ENCODE results near the gene THSD4. TPM values are rescaled to one million over a fixed set of nuclear protein-coding genes. Genes with fewer than 3 reads are reported as not detected.

The THSD4 gene
- total and polyA plus RNA-seq, 8 donors = 15.7 to 43.3 (median 19.1) TPM

GRCh38 chr15:71691458-71692417, 576.5 kb downstream of the THSD4 start:
- ATAC-seq = peak; percentile 79
- TF ChIP-seq, protein P1, sequence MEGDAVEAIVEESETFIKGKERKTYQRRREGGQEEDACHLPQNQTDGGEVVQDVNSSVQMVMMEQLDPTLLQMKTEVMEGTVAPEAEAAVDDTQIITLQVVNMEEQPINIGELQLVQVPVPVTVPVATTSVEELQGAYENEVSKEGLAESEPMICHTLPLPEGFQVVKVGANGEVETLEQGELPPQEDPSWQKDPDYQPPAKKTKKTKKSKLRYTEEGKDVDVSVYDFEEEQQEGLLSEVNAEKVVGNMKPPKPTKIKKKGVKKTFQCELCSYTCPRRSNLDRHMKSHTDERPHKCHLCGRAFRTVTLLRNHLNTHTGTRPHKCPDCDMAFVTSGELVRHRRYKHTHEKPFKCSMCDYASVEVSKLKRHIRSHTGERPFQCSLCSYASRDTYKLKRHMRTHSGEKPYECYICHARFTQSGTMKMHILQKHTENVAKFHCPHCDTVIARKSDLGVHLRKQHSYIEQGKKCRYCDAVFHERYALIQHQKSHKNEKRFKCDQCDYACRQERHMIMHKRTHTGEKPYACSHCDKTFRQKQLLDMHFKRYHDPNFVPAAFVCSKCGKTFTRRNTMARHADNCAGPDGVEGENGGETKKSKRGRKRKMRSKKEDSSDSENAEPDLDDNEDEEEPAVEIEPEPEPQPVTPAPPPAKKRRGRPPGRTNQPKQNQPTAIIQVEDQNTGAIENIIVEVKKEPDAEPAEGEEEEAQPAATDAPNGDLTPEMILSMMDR (IDR thresholded peaks at IDR 0.05) = no peak
- Histone ChIP-seq H3K36me3 (no peaks in the 10 kb centered on the region), H3K4me1 (peaks cover 6 to 9% of the 10 kb centered on the region in 2 donors), H3K27ac (peak overlapping the region; percentile 46 to 75), H3K9me3 (peaks cover 0 to 1% of the 10 kb centered on the region in 2 donors), H3K27me3 (no peaks in the 10 kb centered on the region), H3K4me3 (no peak overlapping the region)
- intact Hi-C loops (cut with DNase I) = no loop called here
- peak in 2 of 4 donors; percentile 69 to 71 for DNase-seq

- DNase-seq = no peak
- TF ChIP-seq, protein P1 (IDR thresholded peaks at IDR 0.05) = no peak
- Histone ChIP-seq H3K27me3 (no peaks in the 10 kb centered on the region), H3K36me3 (no peaks in the 10 kb centered on the region), H3K9me3 (no peaks in the 10 kb centered on the region), H3K4me1 (peaks cover 0 to 4% of the 10 kb centered on the region in 2 donors), H3K4me3 (no peak overlapping the region), H3K27ac (no peak overlapping the region)
- ATAC-seq = no peak
- intact Hi-C loops (cut with DNase I) = no loop called here
Measured at GRCh38 chr15:71697236-71697635, 582.0 kb downstream of the THSD4 start.

- ATAC-seq (no peak), DNase-seq (no peak)
- Histone ChIP-seq H3K36me3 (no peaks in the 10 kb centered on the region), H3K9me3 (no peaks in the 10 kb centered on the region), H3K27ac (no peak overlapping the region), H3K4me3 (no peak overlapping the region), H3K27me3 (no peaks in the 10 kb centered on the region), H3K4me1 (no peaks in the 10 kb centered on the region)
- TF ChIP-seq, protein P1 (IDR thresholded peaks at IDR 0.05) = no peak
- intact Hi-C loops (cut with DNase I) = no loop called here
Measured at GRCh38 chr15:71698030-71698429, 582.8 kb downstream of the THSD4 start.

GRCh38 chr15:71698742-71699141, 583.5 kb downstream of the THSD4 start:
- no peaks in the 10 kb centered on the region for H3K27me3 ChIP-seq
- no peak overlapping the region for H3K27ac ChIP-seq
- intact Hi-C loops (cut with DNase I) = no loop called here
- H3K36me3 ChIP-seq = no peaks in the 10 kb centered on the region
- no peak for ATAC-seq
- H3K9me3 ChIP-seq = no peaks in the 10 kb centered on the region
- no peak overlapping the region for H3K4me3 ChIP-seq
- no peak for DNase-seq
- H3K4me1 ChIP-seq = no peaks in the 10 kb centered on the region
- TF ChIP-seq, protein P1 (IDR thresholded peaks at IDR 0.05) = no peak

DNA sequence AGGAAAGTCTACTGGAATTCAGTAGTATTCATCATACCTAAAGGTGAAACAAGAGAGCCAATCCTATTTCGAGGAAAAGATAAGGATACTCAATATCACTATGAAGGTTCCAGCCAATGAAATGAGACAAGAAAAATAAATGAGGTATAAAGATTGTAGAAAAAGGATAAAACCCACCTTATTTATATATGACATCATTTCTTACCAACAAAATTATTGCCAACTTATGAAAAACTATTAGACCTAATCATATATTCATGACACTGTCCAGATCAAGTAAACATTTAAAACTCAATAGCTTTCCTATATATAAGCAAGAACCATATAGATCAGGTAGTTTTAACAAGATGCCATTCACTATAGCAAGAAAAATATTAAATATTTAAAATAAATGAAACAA, 584.7 kb downstream of the THSD4 start:
- TF ChIP-seq, protein P1 (IDR thresholded peaks at IDR 0.05) = no peak
- Histone ChIP-seq H3K9me3 (no peaks in the 10 kb centered on the region), H3K4me1 (no peaks in the 10 kb centered on the region), H3K36me3 (no peaks in the 10 kb centered on the region), H3K27ac (no peak overlapping the region), H3K27me3 (no peaks in the 10 kb centered on the region), H3K4me3 (no peak overlapping the region)
- intact Hi-C loops (cut with DNase I) = no loop called here
- no peak for ATAC-seq
- DNase-seq = no peak
